ENCODE measurements around the gene ESPNL.

Gene ESPNL

DNA sequence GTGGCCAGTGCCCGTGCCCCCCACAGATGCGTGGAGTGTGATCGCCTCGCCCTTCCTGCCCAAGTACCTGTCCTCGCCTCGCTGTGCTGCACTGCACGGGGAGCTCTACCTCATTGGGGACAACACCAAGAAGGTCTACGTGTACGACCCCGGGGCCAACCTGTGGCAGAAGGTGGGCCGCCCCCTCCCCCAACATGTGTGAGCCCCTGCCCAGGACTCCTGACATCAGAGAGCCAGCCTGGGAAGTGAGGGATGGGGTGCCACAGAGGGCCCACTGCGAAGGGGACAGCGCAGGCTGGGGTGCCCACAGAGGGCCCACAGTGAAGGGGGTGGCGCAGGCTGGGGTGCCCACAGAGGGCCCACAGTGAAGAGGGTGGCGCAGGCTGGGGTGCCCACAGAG is 48.8 kb downstream of the ESPNL start:
- TF ChIP-seq, protein P1, sequence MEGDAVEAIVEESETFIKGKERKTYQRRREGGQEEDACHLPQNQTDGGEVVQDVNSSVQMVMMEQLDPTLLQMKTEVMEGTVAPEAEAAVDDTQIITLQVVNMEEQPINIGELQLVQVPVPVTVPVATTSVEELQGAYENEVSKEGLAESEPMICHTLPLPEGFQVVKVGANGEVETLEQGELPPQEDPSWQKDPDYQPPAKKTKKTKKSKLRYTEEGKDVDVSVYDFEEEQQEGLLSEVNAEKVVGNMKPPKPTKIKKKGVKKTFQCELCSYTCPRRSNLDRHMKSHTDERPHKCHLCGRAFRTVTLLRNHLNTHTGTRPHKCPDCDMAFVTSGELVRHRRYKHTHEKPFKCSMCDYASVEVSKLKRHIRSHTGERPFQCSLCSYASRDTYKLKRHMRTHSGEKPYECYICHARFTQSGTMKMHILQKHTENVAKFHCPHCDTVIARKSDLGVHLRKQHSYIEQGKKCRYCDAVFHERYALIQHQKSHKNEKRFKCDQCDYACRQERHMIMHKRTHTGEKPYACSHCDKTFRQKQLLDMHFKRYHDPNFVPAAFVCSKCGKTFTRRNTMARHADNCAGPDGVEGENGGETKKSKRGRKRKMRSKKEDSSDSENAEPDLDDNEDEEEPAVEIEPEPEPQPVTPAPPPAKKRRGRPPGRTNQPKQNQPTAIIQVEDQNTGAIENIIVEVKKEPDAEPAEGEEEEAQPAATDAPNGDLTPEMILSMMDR (IDR thresholded peaks at IDR 0.05; ENCODE audit: insufficient read depth, low read depth, low read length, missing control alignments) = no peak
- DNase-seq (ENCODE audit: low read depth) = no peak
- no peak overlapping the region for H3K4me3 ChIP-seq (ENCODE audit: low read length)

DNA sequence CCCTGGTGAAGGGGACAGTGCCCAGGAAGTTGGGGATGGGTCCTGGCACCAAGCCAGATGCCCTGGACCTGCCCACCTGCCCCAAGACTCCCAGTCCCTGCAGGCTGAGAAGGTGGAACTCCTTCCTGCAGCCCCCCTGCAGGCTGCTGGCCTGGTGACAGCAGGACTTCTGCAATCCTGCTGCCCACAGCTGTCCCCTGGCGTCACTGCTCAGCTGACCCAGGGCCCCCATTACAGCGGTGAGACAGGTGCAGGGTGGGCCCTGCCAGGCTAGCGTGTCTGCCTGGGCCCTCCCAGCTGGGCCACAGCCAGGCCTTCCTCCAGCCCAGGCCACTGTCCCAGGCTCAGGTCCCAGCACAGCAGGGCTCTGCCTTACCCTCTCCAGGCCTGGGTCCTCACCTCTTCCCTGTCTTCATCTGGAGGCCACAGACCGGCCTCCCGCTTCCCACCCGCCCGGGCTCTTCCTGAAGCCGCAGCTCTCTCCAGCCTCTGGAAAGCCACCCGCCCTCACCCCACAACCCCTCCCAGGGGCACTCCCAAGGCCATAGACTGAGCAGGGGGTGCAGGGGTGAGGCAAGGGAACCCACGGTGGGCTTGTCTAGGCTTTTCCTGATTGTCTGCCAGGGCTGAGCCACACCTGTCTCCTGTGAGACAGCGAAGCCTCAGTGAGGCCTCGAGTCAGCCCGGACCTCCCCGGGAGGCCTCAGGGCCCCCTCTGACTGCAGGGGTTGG is 49.9 kb downstream of the ESPNL start:
- no peak overlapping the region for H3K4me3 ChIP-seq (ENCODE audit: low read length)
- TF ChIP-seq, protein P1 (IDR thresholded peaks at IDR 0.05; ENCODE audit: insufficient read depth, low read depth, low read length, missing control alignments) = no peak
- no peak for DNase-seq (ENCODE audit: low read depth)

DNA sequence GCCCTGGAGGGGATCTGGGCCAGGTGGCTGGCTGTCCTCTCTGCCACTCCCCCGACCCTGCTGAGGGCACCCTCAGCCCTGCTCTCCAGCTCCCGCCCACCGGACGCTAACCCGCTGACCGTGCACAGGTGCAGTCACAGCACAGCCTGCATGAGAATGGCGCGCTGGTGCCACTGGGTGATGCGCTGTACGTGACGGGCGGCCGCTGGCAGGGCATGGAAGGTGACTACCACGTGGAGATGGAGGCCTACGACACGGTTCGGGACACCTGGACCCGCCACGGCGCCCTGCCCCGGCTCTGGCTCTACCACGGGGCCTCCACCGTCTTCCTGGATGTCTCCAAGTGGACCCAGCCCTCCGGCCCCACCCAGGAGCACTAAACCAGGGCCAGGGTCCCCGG is 50.5 kb downstream of the ESPNL start:
- TF ChIP-seq, protein P1 (IDR thresholded peaks at IDR 0.05; ENCODE audit: insufficient read depth, low read depth, low read length, missing control alignments) = no peak
- no peak for DNase-seq (ENCODE audit: low read depth)
- no peak overlapping the region for H3K4me3 ChIP-seq (ENCODE audit: low read length)

DNA sequence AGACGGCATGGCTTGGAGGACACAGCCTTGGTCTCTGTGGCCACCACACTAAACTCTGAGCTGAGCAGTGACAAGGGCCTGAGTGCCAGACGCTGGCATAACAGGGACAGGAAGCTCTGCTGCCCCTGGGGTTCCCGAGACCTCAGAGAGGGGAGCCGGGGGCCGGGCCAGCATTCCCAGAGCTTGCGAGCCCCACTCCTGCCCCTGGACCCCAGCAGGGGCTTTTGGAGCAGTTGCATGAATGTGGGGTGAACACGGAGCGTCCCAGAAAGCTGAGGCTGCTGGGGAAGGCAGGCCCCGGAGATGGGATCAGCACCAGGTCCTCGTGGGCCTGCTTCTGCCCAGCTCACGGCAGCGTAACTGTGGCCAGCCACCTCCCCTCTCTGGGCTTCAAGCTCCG is 51.1 kb downstream of the ESPNL start:
- no peak overlapping the region for H3K4me3 ChIP-seq (ENCODE audit: low read length)
- DNase-seq (ENCODE audit: low read depth) = no peak
- TF ChIP-seq, protein P1 (IDR thresholded peaks at IDR 0.05; ENCODE audit: insufficient read depth, low read depth, low read length, missing control alignments) = no peak

DNA sequence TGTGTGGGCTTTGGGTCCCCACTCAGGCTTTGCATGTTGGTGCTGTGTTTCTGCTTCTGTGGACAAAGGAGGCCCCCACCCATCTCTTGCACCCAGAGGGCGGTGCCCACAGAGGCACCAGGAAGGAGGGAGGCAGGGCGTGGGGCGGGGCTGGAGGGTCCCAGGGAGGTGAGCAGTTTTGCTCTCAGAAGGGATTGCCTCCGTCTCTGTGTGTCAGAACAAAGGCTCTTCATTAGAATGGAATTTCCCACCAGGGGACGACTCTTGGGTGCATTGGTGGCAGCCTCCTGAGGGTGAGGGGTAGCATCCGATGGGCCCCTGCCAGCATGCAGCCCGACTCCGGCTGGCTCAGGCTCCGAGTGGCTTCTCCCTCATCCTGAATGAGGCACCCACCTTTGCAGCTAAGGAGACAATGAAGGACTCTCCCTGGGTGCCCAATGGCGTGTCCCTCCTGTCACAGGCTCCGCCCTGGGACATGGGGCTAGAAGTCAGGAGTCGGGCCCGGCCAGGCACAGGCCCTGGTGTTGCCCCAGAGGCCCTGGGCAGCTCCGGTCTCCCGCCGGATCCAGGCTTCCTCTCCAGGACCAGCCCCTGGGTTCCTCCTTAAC is 51.6 kb downstream of the ESPNL start:
- TF ChIP-seq, protein P1 (IDR thresholded peaks at IDR 0.05; ENCODE audit: insufficient read depth, low read depth, low read length, missing control alignments) = no peak
- H3K4me3 ChIP-seq (ENCODE audit: low read length) = no peak overlapping the region
- no peak for DNase-seq (ENCODE audit: low read depth)

DNA sequence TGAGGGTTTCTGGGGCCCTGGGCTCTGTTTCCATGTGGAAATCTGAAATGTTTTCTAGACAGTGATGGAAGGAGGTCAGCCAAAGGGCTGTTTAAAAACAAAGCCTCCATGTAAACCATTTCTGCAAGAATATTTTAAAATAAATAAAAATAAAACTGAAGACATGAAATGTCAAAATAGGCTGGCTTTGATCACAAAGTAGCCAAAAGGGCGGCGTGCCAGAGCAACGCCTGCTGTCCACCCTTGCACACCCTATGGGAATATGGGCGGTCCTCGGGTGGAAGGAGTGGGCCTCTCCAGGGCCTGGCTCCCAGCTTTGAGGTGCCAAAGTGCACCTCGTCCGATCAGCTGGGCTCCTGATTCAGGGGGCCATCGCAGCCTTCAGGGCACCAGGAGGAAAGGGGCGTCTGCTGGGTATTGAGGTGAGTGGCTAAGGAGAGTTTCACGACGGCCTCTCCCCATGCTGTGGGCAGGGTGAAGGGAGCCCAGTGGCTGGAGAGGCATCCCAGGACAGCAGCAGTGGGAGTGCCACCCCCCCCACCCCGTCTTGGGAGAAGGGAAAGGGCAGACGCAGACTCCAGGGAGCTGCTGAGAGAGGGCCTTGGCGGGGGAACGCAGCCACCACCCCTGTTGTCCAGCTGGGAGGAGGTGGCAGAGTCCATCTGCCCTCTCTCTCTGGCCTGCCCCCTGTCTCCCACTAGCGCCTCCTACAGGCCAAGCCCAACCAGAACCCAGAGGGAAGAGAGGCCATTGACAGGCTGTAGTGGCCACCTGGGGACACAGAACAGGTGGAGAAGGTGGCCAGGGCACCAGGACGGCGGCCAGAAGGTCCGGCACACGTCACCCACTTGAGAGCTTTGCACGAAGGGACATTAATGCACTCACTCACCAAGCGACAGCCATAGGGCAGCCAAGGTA is 52.9 kb downstream of the ESPNL start:
- no peak overlapping the region for H3K4me3 ChIP-seq (ENCODE audit: low read length)
- TF ChIP-seq, protein P1 (IDR thresholded peaks at IDR 0.05; ENCODE audit: insufficient read depth, low read depth, low read length, missing control alignments) = no peak
- DNase-seq (ENCODE audit: low read depth) = no peak
